GM13976 (cell line): Measurements from ENCODE around the gene RAVER2.

Source experiments
- DNase-seq: peaks from one replicate; pipeline ENCODE4 v3.0.0; 2012; ENCODE audit warnings: low spot score
- CTCF ChIP-seq: IDR thresholded peaks from 2 replicates; pipeline ENCODE4 v1.5.1; 2012; ENCODE audit warnings: borderline replicate concordance, mild to moderate bottlenecking; ENCODE audit not compliant: insufficient read depth; ENCODE audit errors: extremely low read depth, missing control alignments, control extremely low read depth
- in situ Hi-C: fragments of 300-500 bp; cut with MboI; formaldehyde crosslinking; loops from one replicate; pipeline ENCODE4 v1.12.0; 2022; ENCODE audit warnings: low sequenced_read_pairs, mixed read lengths, inconsistent platforms; ENCODE audit not compliant: unreplicated experiment

Gene RAVER2

GRCh38 chr1:64757213-64757612 lies 12.3 kb downstream of the RAVER2 start:
- in situ Hi-C loops: no loop called here
- TF ChIP-seq CTCF: no peak
- no peak for DNase-seq

GRCh38 chr1:64758233-64758632 lies 13.4 kb downstream of the RAVER2 start:
- in situ Hi-C loops: no loop called here
- no peak for TF ChIP-seq CTCF

GRCh38 chr1:64759968-64760367 lies 15.1 kb downstream of the RAVER2 start:
- in situ Hi-C loops: no loop called here
- no peak for TF ChIP-seq CTCF
- no peak for DNase-seq

More at GRCh38 chr1:64758233-64758632, 13.4 kb downstream of the RAVER2 start:
- DNase-seq: no peak

GRCh38 chr1:64765012-64765411 lies 20.1 kb downstream of the RAVER2 start:
- TF ChIP-seq CTCF: no peak
- no peak for DNase-seq
- in situ Hi-C loops: no loop called here

GRCh38 chr1:64765826-64766225 lies 21.0 kb downstream of the RAVER2 start:
- no peak for TF ChIP-seq CTCF
- in situ Hi-C loops: no loop called here
- no peak for DNase-seq

GRCh38 chr1:64766429-64766828 lies 21.6 kb downstream of the RAVER2 start:
- in situ Hi-C loops: no loop called here
- TF ChIP-seq CTCF: no peak
- no peak for DNase-seq

GRCh38 chr1:64769482-64769881 lies 24.6 kb downstream of the RAVER2 start:
- in situ Hi-C loops: no loop called here
- DNase-seq: no peak
- no peak for TF ChIP-seq CTCF
